ENCODE measurements around the gene DSCAML1.

- no peak for TF ChIP-seq CTCF (IDR thresholded peaks at IDR 0.05)
- no peak for TF ChIP-seq POLR2A (IDR thresholded peaks at IDR 0.05)
These were observed 44.6 kb upstream of the DSCAML1 start for GRCh38 chr11:117841551-117842031.

Measured in uterus (tissue), 2 donors.